Thoracic aorta (tissue), 2 donors: ENCODE results near the gene DBN1. TPM values are rescaled to one million over a fixed set of nuclear protein-coding genes. Genes with fewer than 3 reads are reported as not detected.

Experiments
- ATAC-seq: fragments of 150-250 bp; one replicate; pipeline ENCODE4 v1.8.0; 2017; ENCODE audit warnings: low read depth; ENCODE audit not compliant: insufficient number of reproducible peaks, low FRiP score
- DNase-seq: peaks from one replicate; pipeline ENCODE4 v3.0.0-alpha.2; 2020; ENCODE audit warnings: low spot score
- H3K27ac ChIP-seq, 2 donors: fragments of 200-600 bp; sonication (generic); 1 replicate in 1 of 2; 2 replicates in 1 of 2; pipeline ENCODE4 v1.5.1; 2016; ENCODE audit warnings: mild to moderate bottlenecking in 2 of 2, moderate library complexity in 2 of 2
- H3K27me3 ChIP-seq: fragments of 200-600 bp; sonication (generic); replicated peaks from 2 replicates; pipeline ENCODE4 v1.6.0; 2016; ENCODE audit warnings: mild to moderate bottlenecking; ENCODE audit not compliant: insufficient read depth
- H3K36me3 ChIP-seq: fragments of 200-600 bp; sonication (generic); one replicate; pipeline ENCODE4 v1.5.1; 2016
- H3K4me1 ChIP-seq, 2 donors: fragments of 200-600 bp; sonication (generic); 1 replicate in 1 of 2; 2 replicates in 1 of 2; pipeline versions ENCODE4 v1.5.1 to v1.6.0; 2016; ENCODE audit warnings: low read depth in 2 of 2, mild to moderate bottlenecking in 1 of 2; ENCODE audit not compliant: control insufficient read depth in 1 of 2
- H3K4me3 ChIP-seq: fragments of 200-600 bp; sonication (generic); 2 replicates; pipeline ENCODE4 v1.5.1; 2016; ENCODE audit warnings: mild to moderate bottlenecking
- H3K9me3 ChIP-seq: fragments of 200-600 bp; sonication (generic); 2 replicates; pipeline ENCODE4 v1.5.1; 2016
- total RNA-seq, 2 donors: library from RNA; depleted of rRNA; stranded (reverse); fragments of >200 nt; gene quantifications; one replicate each; pipeline versions ENCODE4 v1.1.0 to v1.2.3, GENCODE V29; 2016
- TF ChIP-seq, protein P1 (sequence below): fragments of 200-600 bp; sonication (generic); IDR thresholded peaks from one replicate; pipeline ENCODE4 v1.5.1; 2019; ENCODE audit warnings: antibody characterized with exemption

DBN1 gene
- total RNA-seq, 2 donors from 2014 or later, result 91.2 to 132 TPM

DNA sequence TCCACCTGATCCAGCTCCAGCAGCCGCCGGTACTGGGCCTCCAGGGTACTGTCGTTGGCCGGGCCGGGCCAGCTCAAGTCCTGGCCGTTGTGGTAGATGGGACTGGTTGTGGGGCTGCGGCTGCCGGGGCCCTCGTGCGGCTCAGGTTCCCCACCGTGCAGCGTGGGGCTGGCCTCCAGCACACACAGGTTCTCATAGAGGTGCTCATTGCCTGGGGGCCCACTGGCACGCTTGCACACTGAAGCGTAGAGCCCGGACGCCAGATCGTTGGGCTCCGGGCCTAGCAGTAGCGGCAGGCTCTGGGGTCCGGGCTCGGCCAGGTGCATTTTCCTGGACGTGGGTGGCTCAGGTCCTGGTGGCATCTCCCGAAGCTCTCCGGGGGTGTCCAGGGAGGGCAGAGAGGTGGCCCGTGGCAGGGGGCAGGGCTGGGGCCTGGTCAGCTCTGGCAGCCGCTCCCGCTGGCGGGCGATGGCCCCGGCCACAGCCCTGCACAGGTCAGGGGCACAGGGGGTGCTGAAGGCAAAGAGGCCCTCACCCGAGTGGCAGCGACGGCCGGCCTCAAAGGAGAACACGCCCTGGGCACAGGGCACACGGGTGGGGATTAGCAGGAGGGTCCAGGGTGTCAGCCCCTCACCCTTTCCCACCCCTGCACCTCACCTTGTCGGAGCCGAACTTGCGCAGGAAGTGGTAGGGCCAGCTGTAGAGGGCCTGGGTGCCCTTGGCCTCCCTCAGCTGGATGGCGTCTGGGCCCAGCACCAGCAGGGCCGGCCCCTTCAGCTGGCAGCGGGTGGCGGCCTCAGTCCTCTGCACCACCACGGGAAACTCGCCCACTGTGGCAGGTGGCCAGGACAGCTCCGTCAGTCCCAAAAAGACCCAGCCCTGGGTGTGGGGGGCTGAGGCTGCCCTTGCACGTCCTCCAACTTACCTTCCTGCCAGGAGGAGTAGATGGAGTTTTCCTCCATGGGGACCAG is 30.9 kb upstream of the DBN1 start:
- no peaks in the 10 kb centered on the region for H3K36me3 ChIP-seq
- no peak overlapping the region for H3K4me3 ChIP-seq
- H3K27me3 ChIP-seq, result no peaks in the 10 kb centered on the region
- H3K27ac ChIP-seq, result no peak overlapping the region
- no peaks in the 10 kb centered on the region for H3K4me1 ChIP-seq
- DNase-seq (no peak), ATAC-seq (no peak)
- TF ChIP-seq, protein P1, sequence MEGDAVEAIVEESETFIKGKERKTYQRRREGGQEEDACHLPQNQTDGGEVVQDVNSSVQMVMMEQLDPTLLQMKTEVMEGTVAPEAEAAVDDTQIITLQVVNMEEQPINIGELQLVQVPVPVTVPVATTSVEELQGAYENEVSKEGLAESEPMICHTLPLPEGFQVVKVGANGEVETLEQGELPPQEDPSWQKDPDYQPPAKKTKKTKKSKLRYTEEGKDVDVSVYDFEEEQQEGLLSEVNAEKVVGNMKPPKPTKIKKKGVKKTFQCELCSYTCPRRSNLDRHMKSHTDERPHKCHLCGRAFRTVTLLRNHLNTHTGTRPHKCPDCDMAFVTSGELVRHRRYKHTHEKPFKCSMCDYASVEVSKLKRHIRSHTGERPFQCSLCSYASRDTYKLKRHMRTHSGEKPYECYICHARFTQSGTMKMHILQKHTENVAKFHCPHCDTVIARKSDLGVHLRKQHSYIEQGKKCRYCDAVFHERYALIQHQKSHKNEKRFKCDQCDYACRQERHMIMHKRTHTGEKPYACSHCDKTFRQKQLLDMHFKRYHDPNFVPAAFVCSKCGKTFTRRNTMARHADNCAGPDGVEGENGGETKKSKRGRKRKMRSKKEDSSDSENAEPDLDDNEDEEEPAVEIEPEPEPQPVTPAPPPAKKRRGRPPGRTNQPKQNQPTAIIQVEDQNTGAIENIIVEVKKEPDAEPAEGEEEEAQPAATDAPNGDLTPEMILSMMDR, result no peak
- no peaks in the 10 kb centered on the region for H3K9me3 ChIP-seq

DNA sequence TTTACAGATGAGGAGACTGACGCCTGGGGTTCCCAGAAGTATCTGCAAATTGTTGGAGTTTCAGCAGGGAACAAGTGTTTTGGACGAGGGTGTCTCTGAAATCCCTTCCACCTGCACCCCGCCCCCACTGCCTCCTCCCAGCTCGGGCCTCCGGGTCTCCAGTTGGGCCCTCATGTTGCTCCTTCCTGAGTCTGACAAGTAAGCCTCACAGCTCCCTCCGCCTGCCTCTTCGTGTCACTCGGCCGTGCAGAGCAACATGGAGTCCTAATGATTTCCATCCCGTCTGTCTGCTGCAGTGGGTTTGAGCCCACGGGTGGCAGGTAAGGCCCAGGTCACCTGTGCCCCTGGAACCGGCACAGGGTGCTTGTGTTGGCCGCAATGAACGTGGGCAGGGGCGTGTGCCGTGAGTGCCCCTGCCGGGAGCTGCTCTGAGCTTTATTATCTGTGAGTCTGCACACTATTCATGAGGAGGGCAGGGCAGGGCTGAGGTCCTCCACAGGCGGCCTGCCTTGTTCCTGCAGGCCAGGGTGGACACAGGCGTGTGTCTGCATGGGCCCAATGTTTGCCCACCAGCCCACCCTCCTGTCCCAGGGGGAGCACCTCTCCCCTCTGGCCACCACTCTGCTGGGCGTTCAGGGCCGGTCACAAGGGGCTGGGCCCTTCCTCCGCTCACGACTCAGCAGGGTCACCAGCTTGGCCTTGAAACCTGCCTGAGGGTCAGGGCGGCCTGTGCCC is 30.1 kb upstream of the DBN1 start:
- H3K9me3 ChIP-seq, result no peaks in the 10 kb centered on the region
- TF ChIP-seq, protein P1, result no peak
- DNase-seq, result no peak
- no peak for ATAC-seq
- H3K27me3 ChIP-seq, result no peaks in the 10 kb centered on the region
- H3K4me3 ChIP-seq, result no peak overlapping the region
- H3K36me3 ChIP-seq, result no peaks in the 10 kb centered on the region
- peaks cover 0 to 3% of the 10 kb centered on the region in 2 donors for H3K4me1 ChIP-seq
- H3K27ac ChIP-seq, result no peak overlapping the region

DNA sequence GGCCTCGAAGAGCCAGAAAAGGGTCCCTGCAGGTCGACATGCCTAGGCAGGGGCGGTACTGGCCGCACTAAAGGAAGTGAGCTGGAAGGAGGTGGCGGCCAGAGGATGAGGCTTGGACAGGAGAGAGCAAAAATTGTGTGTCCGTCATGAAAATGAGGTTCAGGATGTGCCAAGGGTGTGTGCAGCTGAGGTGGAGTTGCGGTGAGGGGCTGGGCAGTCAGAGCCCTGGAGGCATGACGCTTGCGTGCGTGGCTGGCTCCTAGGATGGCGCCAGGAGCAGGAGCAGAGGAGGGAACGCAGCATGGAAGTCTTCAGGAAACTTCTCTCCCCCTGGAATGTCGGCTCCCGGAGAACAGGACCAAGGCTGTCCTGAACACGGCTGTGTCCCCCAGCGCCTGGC is 29.5 kb upstream of the DBN1 start:
- Histone ChIP-seq H3K9me3 (no peaks in the 10 kb centered on the region), H3K27me3 (no peaks in the 10 kb centered on the region), H3K4me1 (peaks cover 0 to 9% of the 10 kb centered on the region in 2 donors), H3K27ac (no peak overlapping the region), H3K36me3 (no peaks in the 10 kb centered on the region), H3K4me3 (no peak overlapping the region)
- DNase-seq, result no peak
- TF ChIP-seq, protein P1, result no peak
- ATAC-seq, result no peak

DNA sequence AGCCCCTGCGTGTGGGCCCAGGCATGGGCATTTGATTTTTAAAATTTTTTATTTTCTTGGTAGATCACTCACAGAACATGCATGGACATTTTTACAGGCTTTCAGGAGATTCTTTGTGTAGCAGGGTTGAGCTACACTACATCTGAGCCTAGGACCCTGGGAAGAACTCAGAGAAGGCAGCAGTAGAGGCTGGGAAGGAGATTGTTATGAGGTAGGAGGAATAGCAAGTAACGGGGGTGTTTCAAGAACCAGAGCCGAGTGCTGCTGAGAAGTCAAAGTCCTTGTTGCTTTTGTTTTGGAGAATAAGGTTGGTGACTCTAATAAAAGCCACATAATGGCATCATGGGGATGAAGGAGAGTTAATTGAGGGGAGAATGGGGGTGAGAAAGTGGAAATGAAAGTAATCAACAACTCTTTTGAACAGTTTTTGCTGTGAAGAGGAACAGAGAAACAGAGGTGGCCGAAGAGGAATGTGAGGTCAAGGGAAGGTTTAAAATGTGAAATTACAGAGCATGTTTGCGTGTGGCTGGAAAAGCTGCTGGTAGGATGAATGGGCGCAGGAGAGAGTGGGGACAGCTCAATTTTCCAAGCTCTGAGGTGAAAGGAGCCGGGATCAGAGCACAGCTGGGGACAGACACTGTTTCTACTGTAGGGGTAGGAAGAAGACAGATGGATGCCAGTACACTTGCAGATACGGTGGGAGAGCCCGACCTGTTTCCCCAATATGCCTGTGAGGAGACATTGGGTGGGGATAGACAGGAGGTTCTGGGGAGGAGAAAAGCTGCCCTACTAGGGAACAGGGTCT is 28.6 kb upstream of the DBN1 start:
- Histone ChIP-seq H3K27ac (no peak overlapping the region), H3K4me1 (peaks cover 0 to 11% of the 10 kb centered on the region in 2 donors), H3K9me3 (no peaks in the 10 kb centered on the region), H3K27me3 (no peaks in the 10 kb centered on the region), H3K4me3 (no peak overlapping the region), H3K36me3 (no peaks in the 10 kb centered on the region)
- DNase-seq (no peak), ATAC-seq (no peak)
- TF ChIP-seq, protein P1, result no peak
